ENCODE results near the gene LILRB1.
"Not testable (repeated sequence)": the region's sequence is repeated elsewhere in the genome, so short reads cannot be mapped to it uniquely, and the experiment has no call there.

Gene LILRB1
- long read RNA-seq, donor 1 = 0 reads
- long read RNA-seq, donor 2 = 0 reads
- long read RNA-seq, donor 3 = 0 reads
- long read RNA-seq, donor 4 = 0 reads
- long read RNA-seq, donor 5 = 0 reads
- long read RNA-seq, donor 6 = 0 reads
- long read RNA-seq, donor 7 = 0 reads
- long read RNA-seq, donor 8 = 0 reads

- DNase-seq = not testable (repeated sequence)
Observed at GRCh38 chr19:54630262-54630661, at the start of gene LILRB1. TSS of gene LILRB1 (plus strand) at chr19:54630484. CDS start at chr19:54631074, 590 bp downstream.

- no peak for DNase-seq
Observed at GRCh38 chr19:54586397-54586796, 43.9 kb upstream of the LILRB1 start.

- DNase-seq = no peak
Observed at GRCh38 chr19:54587026-54587425, 43.3 kb upstream of the LILRB1 start.

DNA sequence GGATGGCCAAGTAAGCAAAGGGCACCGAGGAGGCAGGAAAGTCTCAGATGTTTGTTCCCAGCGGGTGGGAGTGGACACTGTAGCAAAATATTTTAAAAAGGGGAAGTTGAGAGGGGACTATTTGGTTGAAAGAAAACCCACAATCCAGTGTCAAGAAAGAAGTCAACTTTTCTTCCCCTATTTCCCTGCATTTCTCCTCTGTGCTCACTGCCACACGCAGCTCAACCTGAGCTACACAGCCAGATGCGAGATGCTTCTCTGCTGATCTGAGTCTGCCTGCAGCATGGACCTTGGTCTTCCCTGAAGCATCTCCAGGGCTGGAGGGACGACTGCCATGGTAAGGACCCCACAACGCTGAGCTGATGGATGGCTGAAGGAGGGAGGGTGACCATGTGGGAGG is 36.8 kb upstream of the LILRB1 start, which contains the start of gene LILRA1:
Gene LILRA1 (plus strand): TSS at position 188 of the 400 bp plus-strand sequence. CDS start 613 bp downstream, outside the sequence.
- not testable (repeated sequence) for DNase-seq

GRCh38 chr19:54593931-54594626 is 36.2 kb upstream of the LILRB1 start:
- DNase-seq = not testable (repeated sequence)

- DNase-seq = no peak
Observed at GRCh38 chr19:54594737-54595136, 35.5 kb upstream of the LILRB1 start.

DNA sequence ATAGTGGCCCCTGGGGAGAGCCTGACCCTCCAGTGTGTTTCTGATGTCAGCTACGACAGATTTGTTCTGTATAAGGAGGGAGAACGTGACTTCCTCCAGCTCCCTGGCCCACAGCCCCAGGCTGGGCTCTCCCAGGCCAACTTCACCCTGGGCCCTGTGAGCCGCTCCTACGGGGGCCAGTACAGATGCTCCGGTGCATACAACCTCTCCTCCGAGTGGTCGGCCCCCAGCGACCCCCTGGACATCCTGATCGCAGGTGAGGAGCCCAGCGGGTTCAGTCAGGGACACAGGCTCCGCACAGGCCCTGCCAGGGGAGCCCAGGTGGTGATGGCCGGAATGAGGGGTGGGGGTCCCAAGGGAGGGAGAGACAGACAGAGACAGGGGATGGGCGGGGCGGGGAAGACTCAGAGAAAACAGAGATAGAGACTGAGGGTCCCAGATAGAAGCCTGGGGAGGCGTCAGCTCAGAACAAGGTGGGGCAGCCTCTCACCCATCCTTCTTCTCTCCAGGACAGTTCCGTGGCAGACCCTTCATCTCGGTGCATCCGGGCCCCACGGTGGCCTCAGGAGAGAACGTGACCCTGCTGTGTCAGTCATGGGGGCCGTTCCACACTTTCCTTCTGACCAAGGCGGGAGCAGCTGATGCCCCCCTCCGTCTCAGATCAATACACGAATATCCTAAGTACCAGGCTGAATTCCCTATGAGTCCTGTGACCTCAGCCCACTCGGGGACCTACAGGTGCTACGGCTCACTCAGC is 34.4 kb upstream of the LILRB1 start:
- DNase-seq = not testable (repeated sequence)

GRCh38 chr19:54600212-54600611 is 30.1 kb upstream of the LILRB1 start:
- DNase-seq = no peak

DNA sequence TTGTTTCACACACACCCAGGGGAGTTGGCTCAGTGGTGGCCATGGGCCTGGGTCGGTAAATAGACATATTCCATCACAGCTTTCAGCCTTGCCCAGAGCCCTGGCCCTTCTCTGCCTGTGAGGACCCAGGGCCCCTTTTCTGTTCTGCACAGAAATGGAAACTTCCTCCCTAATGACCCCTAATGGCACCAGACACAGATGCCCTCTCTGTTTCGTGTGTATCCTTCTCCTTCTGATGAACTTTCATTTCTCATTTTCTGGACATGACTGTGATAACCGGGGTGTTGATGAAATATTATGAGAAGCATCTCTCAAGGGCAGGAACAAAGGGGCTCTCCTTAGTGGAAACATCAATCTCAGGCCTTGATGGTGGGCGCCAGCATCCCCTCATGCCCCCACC is 24.1 kb upstream of the LILRB1 start:
- DNase-seq = no peak

- no peak for DNase-seq
Observed at GRCh38 chr19:54606891-54607784, 23.1 kb upstream of the LILRB1 start.

GRCh38 chr19:54607785-54608150 is 22.5 kb upstream of the LILRB1 start:
- no peak for DNase-seq

GRCh38 chr19:54608205-54608604 is 22.1 kb upstream of the LILRB1 start:
- DNase-seq = no peak

DNA sequence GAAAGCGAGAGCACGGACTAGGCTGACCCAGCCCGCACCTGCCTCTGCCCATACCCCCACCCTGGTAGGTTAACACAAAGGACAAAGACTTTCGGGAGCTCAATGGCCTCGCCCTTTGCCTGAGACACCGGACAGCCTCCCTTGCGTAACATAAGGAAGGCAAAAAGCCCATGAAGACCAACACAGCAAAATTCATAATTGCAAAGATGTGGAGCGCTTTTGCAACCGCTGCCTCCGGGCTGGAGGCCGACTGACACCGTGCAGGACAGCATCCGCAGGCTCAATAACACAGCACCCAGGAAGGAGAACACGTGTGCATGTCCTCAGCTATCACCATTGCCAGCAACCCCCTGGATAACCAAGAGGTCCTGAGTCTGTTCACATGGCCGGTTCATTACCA is 21.5 kb upstream of the LILRB1 start:
- DNase-seq = no peak

- DNase-seq = no peak
Observed at GRCh38 chr19:54609356-54609791, 20.9 kb upstream of the LILRB1 start.

GRCh38 chr19:54612428-54612827 is 17.9 kb upstream of the LILRB1 start:
- DNase-seq = no peak

GRCh38 chr19:54614726-54615125 is 15.6 kb upstream of the LILRB1 start:
- DNase-seq = no peak

GRCh38 chr19:54616057-54616456 is 14.2 kb upstream of the LILRB1 start:
- no peak for DNase-seq

- DNase-seq = no peak
Observed at GRCh38 chr19:54616821-54617560, 13.3 kb upstream of the LILRB1 start.

DNA sequence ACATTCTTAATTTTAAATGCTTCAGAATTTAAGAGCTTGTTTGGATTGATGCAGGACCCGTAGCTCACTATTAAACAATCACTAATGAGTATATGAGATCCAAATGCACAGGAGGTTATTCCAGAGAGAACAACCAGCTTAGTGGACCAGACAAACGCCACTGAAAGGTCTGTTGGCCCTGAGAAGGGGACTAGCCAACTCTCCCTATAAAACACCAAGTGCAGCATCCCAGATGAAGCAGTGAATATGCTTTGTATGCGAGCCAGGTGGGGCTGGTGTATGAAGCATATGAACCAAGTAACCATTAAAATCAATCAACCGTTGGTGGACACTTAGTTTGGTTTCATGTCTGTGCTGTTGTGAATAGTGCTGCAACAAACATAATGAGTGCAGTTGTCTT is 9.8 kb upstream of the LILRB1 start:
- no peak for DNase-seq

GRCh38 chr19:54622431-54622830 is 7.9 kb upstream of the LILRB1 start:
- no peak for DNase-seq

- DNase-seq = not testable (repeated sequence)
Observed at GRCh38 chr19:54624234-54624633, 6.0 kb upstream of the LILRB1 start.

Data from right kidney (tissue), 9 donors.